ENCODE results near the gene ZNF763.

- TF ChIP-seq POLR2A (IDR thresholded peaks at IDR 0.05) (no peak), CTCF (IDR thresholded peaks at IDR 0.05) (no peak)
Measured at GRCh38 chr19:11995174-11995573, 30.3 kb downstream of the ZNF763 start.
